ENCODE measurements around the gene ANKMY2. TPM values are rescaled to one million over a fixed set of nuclear protein-coding genes. Genes with fewer than 3 reads are reported as not detected.

ANKMY2 gene
- total RNA-seq, 4 donors from 2014 or later: 7.4 to 15.9 (median 11.4) TPM

GRCh38 chr7:16583834-16584233, 61.7 kb downstream of the ANKMY2 start:
- no peak for ATAC-seq (ENCODE audit: low FRiP score)
- no peak for TF ChIP-seq CTCF (IDR thresholded peaks at IDR 0.05)
- DNase-seq (ENCODE audit: low spot score): no peak

- TF ChIP-seq CTCF (IDR thresholded peaks at IDR 0.05): no peak
- DNase-seq (ENCODE audit: low spot score): no peak
- no peak for ATAC-seq (ENCODE audit: low FRiP score)
These were observed 64.3 kb downstream of the ANKMY2 start for GRCh38 chr7:16581286-16581685.

GRCh38 chr7:16579216-16579615, 66.3 kb downstream of the ANKMY2 start:
- ATAC-seq (ENCODE audit: low FRiP score) (no peak), DNase-seq (ENCODE audit: low spot score) (no peak)
- no peak for TF ChIP-seq CTCF (IDR thresholded peaks at IDR 0.05)

GRCh38 chr7:16571941-16572340, 73.6 kb downstream of the ANKMY2 start:
- ATAC-seq (ENCODE audit: low FRiP score) (no peak), DNase-seq (ENCODE audit: low spot score) (no peak)
- no peak for TF ChIP-seq CTCF (IDR thresholded peaks at IDR 0.05)

GRCh38 chr7:16564909-16565426, 80.6 kb downstream of the ANKMY2 start:
- DNase-seq (ENCODE audit: low spot score) (no peak), ATAC-seq (ENCODE audit: low FRiP score) (no peak)
- TF ChIP-seq CTCF (IDR thresholded peaks at IDR 0.05): no peak

GRCh38 chr7:16564023-16564380, 81.6 kb downstream of the ANKMY2 start:
- no peak for TF ChIP-seq CTCF (IDR thresholded peaks at IDR 0.05)
- no peak for DNase-seq (ENCODE audit: low spot score)
- ATAC-seq (ENCODE audit: low FRiP score): no peak

GRCh38 chr7:16563281-16564022, 82.1 kb downstream of the ANKMY2 start:
- DNase-seq (ENCODE audit: low spot score) (no peak), ATAC-seq (ENCODE audit: low FRiP score) (no peak)
- TF ChIP-seq CTCF (IDR thresholded peaks at IDR 0.05): no peak
